Fibroblast of lung (primary cell): ENCODE data around the gene GPBAR1.

ENCODE experiments used
- EZH2 ChIP-seq: IDR thresholded peaks from 2 replicates; pipeline ENCODE4 v1.5.1; 2012; ENCODE audit warnings: low read length, control low read depth, mild to moderate bottlenecking; ENCODE audit errors: missing control alignments
- TF ChIP-seq, protein P1 (sequence below), 2 donors: IDR thresholded peaks in 1 of 2; conservative IDR thresholded peaks in 1 of 2; 1 replicate in 1 of 2; 2 replicates in 1 of 2; pipeline ENCODE4 v1.5.1; 2011 to 2012; ENCODE audit warnings: low read length in 2 of 2, control low read depth in 1 of 2, inconsistent platforms in 1 of 2, low read depth in 1 of 2, mild to moderate bottlenecking in 1 of 2

DNA sequence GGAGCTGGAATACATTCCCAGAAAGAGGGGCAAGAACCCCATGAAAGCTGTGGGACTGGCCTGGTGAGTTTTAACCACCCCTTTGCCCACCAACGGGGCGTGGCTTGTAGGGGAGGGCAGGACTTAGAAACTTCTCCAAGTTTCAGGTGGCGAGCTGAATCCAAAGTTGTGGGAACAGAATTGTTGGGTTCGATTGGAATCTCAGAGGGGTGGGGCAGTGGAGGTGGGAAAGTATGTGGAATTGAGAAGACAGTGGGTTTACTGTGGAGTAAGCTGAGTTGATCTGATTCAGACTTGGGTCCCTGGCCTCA lies 10.6 kb downstream of the GPBAR1 start:
- TF ChIP-seq, protein P1, sequence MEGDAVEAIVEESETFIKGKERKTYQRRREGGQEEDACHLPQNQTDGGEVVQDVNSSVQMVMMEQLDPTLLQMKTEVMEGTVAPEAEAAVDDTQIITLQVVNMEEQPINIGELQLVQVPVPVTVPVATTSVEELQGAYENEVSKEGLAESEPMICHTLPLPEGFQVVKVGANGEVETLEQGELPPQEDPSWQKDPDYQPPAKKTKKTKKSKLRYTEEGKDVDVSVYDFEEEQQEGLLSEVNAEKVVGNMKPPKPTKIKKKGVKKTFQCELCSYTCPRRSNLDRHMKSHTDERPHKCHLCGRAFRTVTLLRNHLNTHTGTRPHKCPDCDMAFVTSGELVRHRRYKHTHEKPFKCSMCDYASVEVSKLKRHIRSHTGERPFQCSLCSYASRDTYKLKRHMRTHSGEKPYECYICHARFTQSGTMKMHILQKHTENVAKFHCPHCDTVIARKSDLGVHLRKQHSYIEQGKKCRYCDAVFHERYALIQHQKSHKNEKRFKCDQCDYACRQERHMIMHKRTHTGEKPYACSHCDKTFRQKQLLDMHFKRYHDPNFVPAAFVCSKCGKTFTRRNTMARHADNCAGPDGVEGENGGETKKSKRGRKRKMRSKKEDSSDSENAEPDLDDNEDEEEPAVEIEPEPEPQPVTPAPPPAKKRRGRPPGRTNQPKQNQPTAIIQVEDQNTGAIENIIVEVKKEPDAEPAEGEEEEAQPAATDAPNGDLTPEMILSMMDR (conservative IDR thresholded peaks at IDR 0.05 in 1 of 2, IDR thresholded peaks at IDR 0.05 in 1 of 2; ENCODE audit: low read depth in 1 of 2, low read length in 2 of 2), result no peak
- TF ChIP-seq EZH2, result no peak
